EH (cell line): ENCODE results near the gene SRRM3.
"Not testable (repeated sequence)": the region's sequence is repeated elsewhere in the genome, so short reads cannot be mapped to it uniquely, and the experiment has no call there.

Source experiments
- DNase-seq: peaks from one replicate; pipeline ENCODE4 v3.0.0-alpha.2; 2015; ENCODE audit warnings: low read depth

The SRRM3 gene

DNA sequence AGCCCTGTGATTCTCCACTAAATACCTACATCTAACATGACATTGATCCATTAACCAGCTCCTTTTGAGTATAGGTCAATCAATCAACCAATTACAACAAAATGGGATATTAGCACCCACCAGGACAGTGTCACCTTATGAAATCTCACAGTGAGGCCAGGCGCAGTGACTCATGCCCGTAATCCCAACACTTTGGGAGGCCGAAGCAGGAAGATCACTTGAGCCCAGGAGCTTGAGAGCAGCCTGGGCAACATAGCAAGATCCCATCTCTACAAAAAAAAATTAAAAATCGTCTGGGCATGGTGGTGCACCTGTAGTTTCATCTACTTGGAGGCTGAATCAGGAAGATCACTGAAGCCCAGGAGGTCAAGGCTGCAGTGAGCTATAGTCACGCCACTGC lies 28.5 kb downstream of the SRRM3 start:
- DNase-seq: no peak

DNA sequence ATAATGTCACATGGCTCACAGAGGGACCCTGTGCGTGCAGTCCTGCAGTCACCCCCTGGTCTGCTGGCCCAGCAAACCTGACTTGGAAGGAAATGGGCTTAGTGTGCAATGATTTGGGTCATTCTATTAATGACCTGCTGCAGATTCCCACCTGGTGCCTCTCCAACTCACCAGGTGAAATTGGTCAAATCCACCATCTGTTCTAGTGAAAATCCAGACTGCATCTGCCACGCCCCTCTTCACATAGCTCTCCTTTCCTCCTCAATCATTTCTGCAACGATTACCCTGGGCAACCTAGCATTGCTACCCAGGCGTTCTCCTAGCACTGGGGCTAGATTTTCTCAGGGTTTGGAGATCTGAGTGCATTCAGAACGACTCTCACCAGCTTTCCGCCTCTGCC lies 29.4 kb downstream of the SRRM3 start:
- DNase-seq: no peak

DNA sequence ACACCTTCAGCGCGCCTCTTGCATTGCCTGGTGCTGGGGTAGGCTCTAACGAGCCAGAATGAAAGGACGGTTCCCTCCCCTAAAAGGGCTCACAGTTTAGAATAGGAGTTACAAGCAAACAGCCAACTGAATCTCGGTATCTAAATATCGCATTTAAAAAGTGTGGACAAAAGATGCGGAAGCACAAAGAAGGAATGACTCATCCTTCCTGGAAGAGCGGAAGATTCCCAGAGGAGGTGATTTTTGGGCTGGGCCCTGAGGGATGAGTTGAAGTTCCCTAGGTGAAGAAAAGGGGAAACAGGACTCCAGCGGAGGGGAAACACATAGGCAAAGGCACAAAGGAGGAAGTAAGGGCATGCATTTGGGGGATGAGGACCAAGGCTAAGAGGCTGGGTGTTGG lies 29.9 kb downstream of the SRRM3 start:
- no peak for DNase-seq

DNA sequence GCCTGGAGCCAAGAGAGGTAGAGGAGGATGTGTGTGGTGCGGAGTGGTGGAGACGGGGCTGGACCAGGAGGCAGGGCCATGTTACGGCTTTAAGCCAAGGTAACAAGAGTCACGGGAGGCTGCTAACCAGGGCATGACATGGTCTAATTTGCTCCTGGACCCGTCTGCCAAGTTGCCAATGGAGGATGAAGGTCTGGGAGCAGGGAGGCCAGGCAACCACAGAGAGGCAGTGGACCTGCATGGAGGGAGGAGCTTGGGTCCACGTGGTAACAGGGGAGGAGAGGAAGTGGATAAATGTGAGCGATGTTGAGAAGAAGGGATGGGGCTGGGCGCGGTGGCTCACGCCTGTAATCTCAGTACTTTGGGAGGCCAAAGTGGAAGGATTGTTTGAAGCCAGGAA lies 31.0 kb downstream of the SRRM3 start:
- no peak for DNase-seq

DNA sequence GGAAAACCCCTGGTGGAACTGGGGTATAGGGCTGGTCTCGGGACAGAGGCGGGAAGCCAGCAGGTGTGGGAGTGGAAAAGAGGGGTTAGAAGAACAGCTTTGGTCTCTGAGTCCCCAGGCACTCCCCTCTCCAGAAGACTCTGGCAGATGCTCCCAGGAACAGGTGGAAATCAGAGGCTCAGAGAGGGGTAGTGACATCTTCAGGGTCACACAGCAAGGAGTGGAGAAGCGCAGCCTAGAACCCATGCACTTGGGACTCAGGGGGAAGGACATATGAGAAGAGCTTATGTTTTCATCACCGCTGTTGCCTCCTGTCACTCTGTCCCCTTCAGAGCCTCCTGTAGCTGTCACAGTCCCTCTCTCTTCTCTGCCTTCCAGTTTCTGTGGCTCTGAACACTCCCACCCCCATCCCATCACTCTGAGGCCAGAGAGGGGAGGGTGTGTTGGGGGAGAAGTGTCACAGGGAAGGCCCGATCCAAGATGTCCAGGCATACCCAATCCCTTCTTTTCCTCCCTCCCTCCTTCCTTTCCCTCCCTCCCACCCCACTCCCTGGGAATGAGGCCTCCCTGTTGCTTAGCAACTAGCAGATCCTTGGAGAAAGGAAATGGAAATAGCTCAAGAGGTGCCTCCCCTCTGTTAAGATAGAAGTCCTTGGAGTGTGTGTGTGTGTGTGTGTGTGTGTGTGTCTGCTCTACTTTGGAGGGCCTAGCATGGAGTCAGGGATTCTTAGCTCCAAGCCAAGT lies 32.0 kb downstream of the SRRM3 start:
- DNase-seq: peak; percentile 14

DNA sequence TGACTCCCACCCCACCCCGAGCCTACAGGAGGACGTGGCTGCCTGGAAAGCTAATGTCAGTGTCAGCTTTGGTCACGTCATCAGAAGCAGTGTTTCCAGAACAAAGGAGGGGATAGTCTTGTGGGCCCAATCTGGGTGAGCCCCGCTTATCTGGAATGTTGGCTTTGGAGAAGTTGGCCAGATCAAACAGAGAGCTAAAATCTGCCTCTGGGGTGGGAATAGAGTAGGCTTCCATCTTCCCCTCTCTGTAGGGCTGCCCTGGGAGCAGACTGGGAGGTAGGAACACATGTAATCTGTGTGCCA lies 32.5 kb downstream of the SRRM3 start:
- no peak for DNase-seq

DNA sequence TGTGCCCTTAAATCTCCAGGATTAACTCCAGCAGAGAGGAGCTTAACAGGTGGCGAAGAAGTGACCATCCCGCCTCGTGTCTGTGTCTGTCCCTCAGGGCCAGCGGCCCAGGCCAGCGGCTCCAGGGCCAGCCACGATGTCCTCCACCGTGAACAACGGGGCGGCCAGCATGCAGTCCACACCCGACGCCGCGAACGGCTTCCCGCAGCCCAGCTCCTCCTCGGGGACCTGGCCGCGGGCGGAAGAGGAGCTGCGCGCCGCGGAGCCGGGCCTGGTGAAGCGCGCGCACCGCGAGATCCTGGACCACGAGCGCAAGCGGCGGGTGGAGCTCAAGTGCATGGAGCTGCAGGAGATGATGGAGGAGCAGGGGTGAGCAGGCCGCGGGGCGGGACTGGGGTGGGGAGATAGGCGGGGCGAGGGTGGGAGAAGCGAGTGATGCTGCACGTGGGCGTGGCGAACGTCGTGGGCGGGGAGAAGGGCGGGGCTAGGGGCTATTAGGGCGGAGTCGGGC lies 33.3 kb downstream of the SRRM3 start:
- peak; percentile 86 for DNase-seq

DNA sequence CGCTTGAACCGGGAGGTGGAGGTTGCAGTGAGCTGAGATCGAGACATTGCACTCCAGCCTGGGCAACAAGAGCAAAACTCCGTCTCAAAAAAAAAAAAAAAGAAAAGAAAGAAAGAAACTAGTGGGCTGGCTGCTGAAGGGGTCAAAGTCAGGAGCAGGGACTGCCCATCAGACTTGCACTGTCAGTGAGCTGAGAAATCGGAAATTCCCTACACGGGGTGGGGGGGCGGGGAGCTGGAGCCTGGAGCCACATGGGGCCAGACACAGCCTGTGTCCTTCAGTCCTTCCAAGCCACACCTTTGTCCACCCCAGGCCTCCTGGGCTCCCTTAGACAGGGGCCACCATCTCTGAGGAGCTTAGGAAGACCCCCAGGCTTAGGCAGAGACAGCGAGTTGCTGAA lies 34.5 kb downstream of the SRRM3 start:
- no peak for DNase-seq

DNA sequence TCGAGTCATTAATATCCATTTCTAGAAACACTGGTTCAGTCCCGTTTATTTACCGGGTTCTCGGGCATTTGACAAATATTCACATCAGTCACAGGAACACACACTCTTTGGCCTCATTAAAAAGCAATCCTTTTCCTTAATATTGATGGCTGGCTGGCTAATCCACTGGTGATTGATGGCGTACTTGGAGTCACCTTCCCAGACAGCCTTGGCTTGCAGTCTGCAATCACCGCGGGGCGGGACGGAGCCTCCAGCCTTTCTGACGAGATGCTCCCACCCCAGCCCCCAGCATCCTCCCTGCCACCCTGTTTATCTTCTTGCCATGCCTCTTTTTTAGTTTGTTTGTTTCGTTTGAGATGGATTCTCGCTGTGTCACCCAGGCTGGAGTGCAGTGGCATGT lies 36.6 kb downstream of the SRRM3 start:
- DNase-seq: no peak

DNA sequence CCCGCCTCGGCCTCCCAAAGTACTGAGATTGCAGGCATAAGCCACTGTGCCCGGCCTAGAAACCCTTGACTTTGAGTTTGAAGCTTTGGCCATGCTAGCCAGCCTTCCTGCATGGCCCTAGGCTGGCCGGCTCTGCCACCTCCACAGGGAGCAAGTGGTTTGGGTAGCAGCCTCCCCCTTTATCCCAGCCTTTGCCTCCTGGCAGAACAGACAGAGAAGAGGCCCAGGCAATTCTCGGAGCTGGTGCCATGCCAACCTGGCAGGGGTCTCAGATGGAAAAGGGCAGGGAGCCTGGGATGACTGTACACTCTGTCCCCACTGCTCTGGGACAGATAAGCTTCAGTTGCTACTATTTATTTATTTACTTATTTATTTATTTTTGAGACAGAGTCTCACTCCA lies 39.4 kb downstream of the SRRM3 start:
- no peak for DNase-seq

DNA sequence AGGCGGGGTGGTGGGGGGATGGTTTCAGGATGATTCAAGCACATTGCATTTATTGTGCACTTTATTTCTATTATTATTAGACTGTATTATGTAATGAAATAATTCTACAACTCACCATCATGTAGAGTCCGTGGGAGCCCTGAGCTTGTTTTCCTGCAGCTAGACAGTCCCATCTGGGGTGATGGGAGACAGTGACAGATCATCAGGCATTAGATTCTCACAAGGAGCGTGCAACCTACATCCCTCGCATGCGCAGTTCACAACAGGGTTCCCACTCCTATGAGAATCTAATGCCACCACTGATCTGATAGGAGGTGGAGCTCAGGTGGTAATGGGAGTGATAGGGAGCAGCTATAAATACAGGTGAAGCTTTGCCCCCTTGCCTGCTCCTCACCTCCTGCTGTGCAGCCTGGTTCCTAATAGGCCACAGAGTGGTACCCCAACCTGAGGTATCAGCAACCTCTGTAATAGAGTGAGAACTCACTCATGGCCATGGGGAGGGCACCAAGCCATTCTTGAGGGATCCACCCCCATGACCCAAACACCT lies 40.9 kb downstream of the SRRM3 start:
- not testable (repeated sequence) for DNase-seq

DNA sequence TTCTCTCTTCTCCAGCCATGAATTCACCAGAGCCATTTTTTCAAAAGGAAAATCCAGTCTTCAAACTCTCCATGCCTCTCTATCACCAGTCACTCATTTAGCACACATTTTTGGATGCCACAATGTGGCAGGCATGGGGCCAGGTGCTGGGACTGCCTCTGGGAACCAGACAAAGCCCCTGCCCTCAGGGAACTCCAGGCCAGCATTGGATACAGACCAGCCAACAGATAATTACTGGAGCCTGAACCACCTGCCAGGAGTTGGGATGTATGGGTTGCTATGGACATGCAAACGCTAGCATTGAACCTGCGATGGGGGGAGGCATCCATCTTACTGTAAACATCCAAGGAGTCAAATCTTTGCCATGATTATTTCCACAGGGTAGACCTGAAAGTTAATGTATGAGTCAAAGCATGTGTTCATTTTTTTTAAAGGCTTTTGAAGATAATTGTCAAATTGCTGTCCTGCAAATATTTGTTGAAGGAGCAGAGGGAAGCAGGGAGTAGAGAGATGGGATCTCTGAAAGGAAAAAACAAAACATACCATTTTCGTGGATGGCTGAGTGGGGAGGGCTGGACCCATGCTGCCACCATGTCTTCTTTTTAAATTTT lies 43.2 kb downstream of the SRRM3 start:
- no peak for DNase-seq

DNA sequence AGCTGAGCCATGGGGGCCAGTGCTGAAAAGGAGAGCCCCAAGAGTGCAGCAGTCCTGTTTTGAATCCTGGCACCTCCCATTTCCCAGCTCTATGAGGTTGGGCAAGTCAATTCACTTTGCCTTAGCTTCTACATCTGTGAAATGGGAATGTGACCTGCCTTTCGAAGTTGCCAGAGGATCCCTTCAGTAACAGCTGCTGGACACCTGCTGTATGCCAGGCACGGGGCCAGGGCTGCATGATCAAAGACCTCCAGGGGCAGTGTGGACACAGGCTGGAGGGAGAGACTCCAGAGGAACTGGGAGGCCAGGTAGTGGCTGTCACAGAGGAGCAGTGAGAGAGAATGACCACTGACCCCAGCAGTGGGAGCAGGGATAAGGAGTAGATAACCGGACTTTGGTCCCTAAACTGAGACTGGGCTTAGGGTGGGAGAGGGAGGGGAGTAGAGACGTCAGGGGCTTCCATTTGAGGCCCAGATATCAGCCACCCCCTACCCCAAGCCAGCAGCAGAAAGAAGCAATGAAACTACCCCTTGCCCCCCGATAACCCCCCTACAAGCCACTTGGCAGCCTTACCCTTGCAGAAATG lies 45.2 kb downstream of the SRRM3 start:
- DNase-seq: no peak

DNA sequence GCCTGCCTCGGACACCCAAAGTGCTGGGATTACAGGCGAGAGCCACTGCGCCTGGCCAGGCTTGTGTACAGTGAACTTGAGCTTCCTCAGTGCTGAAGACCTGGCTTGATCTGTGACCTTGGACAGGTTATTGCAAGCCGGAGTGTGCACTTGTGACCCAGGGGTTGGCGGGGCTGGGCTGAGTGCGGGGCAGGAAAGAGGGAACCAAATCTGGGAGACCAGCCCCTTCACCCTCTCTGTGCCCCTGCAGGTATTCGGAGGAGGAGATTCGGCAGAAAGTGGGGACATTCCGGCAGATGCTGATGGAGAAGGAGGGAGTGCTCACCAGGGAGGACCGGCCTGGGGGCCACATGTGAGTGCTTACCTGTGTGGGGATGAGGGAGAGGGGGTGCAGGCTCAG lies 46.2 kb downstream of the SRRM3 start:
- DNase-seq: no peak

DNA sequence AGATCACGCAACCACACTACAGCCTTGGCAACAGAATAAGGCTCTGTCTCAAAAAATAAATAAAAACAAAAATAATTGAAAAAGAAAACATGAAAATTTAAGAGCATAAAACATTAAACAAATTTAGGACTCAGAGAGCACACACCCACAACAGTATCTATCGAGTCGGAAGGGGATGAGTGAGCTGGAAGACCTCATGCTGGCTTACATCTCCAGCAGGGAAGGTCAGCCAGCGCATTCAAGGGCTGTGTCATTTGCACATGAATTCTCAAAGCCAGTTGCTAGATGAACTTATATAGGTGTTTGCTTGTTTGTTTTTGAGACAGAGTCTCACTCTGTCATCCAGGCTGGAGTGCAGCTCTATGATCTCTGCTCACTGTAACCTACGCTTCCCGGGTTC lies 50.3 kb downstream of the SRRM3 start:
- DNase-seq: no peak

DNA sequence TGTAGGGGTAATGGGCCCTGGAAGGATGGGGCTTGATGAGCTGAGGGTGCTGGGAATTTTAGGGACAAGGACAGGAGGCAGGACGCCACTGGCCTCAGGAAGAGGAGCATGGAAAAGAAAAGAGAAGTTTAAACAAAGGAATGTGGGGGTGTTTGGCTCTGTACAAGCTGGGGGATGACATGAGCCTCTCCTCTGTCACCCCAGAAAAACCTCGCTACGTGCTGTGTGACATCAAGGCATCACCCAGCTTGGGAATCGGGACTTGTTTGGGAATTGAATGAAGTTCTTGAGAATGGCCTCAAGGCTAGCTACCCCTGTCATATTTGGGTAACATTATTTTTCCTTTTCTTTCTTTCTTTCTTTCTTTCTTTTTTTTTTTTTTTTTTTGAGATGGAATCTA lies 53.1 kb downstream of the SRRM3 start:
- no peak for DNase-seq

DNA sequence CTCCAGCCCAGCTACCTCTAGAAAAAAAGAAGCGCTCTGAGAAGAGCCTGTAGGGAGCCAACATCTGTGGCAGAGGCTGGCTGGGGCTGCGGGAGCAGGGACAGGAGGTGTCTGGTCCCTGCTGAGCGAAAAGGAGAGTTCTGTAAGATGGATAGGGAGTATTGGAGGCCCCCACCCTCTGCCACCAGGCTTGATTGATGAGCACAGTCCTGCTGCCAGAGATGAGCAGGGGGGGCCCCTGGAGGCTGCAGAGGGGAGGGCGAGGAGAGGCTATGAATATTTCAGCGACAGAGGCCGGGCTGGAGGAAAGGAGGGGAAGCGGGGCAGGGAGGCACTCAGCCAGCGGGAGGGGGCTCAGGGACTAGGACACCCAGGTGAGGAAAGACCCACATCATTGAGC lies 56.3 kb downstream of the SRRM3 start:
- no peak for DNase-seq

DNA sequence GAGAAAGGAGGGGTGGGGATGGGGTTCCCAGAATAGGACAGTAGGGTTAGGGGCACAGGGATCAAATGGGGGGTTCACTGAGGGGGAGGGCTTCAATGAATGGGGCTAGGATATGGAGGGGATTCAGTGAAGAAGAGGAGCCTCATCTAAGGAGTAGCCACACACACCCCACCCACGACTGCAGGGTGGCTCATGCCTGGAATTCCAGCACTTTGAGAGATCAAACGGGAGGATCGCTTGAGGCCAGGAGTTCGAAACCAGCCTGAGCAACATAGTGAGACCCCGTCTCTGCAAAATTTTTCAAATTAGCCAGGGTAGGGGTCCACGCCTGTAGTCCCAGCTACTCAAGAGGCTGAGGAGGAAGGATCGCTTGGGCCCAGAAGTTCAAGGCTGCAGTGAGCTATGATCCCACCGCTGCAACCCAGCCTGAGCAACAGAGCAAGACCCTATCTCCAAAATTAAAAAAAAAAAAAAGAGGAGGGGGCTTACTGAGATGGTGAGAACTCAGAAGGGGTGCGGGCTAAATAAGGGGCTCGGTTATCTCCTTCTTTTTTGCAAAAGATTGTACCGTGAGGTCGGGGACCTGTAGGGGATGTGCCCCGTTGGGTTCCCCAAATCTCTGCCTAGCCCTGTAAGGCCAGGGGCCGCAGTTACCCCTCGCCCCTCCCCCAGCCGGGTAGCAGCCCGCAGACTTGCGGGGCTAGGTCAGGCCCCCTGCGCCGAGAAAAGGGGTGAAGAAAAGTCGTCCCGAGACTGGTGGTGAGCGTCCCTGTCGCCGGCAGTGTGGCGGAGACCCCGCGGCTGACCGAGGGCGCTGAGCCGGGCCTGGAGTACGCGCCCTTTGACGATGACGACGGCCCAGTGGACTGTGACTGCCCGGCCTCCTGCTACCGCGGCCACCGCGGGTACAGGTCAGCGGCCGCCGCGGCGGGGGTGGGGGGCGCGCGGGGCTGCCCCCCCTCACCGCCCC lies 57.7 kb downstream of the SRRM3 start:
- no peak for DNase-seq

DNA sequence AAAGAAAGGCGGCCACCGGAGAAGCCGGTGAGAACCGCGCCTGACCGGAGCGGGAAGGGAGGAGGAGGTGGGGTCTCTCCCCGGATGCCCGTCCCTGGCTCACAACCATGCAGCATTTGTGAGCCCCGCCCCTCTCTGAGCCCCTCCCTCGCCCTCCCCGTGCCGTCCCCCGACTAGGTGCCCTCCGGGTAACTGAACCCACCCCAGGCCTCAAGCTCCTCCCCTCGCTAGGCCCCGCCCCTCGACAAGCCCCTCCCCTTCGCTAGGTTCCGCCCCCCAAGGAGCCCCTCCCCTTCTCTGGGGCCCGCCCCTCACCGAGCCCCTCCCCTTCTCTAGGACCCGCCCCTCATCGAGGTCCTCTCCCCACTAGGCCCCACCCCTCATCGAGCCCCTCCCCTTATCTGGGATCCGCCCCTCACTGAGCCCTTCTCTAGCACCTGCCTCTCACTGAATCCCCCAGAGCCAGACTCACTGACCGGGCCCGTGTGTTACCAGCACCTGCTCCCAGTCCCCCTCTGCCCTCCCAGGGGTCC lies 58.5 kb downstream of the SRRM3 start:
- DNase-seq: peak; percentile 29

DNA sequence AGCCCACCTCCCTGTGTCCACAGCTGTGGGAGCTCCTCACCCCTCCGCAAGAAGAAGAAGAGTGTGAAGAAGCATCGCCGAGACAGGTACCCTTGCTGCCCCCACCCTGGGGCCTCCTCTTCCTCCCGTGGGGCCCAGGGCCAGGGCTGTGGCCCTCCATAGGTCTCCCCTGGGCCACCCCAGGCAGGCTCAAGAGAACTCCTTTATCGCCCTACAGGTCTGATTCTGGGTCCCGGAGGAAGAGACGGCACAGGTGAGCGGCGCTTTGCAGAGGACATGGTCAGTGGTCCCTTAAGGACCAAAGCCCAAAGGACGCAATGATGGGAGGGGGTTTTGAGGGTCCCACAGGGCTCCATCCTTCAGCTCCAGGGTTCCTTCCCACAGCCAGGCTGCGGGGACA lies 59.6 kb downstream of the SRRM3 start:
- DNase-seq: no peak

DNA sequence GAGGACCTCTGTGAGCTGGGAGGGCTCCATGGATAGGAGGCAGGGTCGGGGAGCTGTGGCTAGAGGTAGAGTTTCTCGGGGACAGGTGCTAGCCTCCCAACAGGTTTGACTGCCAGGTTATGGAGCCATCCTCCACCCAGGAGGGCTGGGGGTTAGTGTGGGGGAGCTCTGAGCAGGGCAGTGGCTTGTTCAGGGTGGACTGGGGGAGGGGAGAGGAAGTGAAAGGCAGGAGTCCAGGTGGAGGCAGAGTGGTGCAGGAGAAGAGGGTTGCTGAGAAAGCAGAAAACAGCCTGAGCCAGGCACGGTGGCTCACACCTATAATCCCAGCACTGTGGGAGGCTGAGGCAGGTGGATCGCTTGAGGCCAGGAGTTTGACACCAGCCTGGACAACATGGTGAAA lies 60.2 kb downstream of the SRRM3 start:
- no peak for DNase-seq
